RWPE1 (cell line): Measurements from ENCODE around the gene PCDHA10.

Experiments
- CTCF ChIA-PET: fragments of 350-600 bp; sonication (Branson Sonifier 250); formaldehyde crosslinking; extraction: SDS; loops from one replicate; lab custom pipeline; 2021; lab: Yijun Ruan, JAX
- POLR2A ChIA-PET: fragments of 400-600 bp; formaldehyde crosslinking; extraction: SDS; loops from one replicate; lab custom pipeline; 2020; ENCODE audit warnings: antibody characterized with exemption; ENCODE audit not compliant: low non-redundant PET; lab: Yijun Ruan, JAX
- DNase-seq: peaks from one replicate; pipeline ENCODE4 v3.0.0; 2012; ENCODE audit warnings: low spot score
- H3K27ac ChIP-seq: fragments of 450-650 bp; 2 replicates; pipeline ENCODE4 v1.5.1; 2017
- CTCF ChIP-seq: fragments of 450-650 bp; conservative IDR thresholded peaks from 2 replicates; pipeline ENCODE4 v1.5.1; 2017; ENCODE audit warnings: low read depth, mild to moderate bottlenecking

PCDHA10 gene

DNA sequence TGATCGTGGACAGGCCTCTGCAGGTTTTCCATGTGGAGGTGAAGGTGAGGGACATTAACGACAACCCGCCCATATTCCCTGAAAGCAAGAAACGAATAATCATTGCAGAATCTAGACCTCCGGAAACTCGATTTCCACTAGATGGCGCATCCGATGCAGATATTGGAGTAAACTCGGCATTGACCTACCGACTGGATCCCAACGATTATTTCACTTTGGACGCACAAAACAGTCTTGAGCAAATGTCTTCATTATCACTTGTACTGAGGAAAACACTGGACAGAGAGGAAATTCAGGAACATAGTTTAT is 26.8 kb downstream of the PCDHA10 start:
- ChIA-PET CTCF (interaction anchor here (0.6 to 4.0 kb wide), 16 partner anchors 9 to 1054 kb away, joined by 3 to 50 read pairs (median 4); partner anchors contain the start of genes PCDHA11, PCDHA8, PCDHAC1 and PCDHAC2), POLR2A (no interaction called here)
- TF ChIP-seq CTCF: no peak
- no peak overlapping the region for H3K27ac ChIP-seq
- peak; percentile 62 for DNase-seq

DNA sequence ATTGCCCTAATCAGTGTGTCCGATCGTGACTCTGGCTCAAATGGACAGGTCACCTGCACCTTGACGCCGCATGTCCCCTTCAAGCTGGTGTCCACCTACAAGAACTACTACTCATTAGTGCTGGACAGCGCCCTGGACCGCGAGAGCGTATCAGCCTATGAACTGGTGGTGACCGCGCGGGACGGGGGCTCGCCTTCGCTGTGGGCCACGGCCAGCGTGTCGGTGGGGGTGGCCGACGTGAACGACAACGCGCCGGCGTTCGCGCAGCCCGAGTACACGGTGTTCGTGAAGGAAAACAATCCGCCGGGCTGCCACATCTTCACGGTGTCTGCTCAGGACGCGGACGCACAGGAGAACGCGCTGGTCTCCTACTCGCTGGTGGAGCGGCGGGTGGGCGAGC is 27.7 kb downstream of the PCDHA10 start:
- DNase-seq: no peak
- POLR2A ChIA-PET: no interaction called here
- no peak for TF ChIP-seq CTCF
- CTCF ChIA-PET: interaction anchor here (0.5 to 4.0 kb wide), 10 partner anchors 24 to 157 kb away, joined by 3 to 50 read pairs (median 4); partner anchors contain the start of genes PCDHA8 and PCDHAC1
- no peak overlapping the region for H3K27ac ChIP-seq

- H3K27ac ChIP-seq: no peak overlapping the region
- no peak for TF ChIP-seq CTCF
- POLR2A ChIA-PET: no interaction called here
- CTCF ChIA-PET: interaction anchor here (0.5 to 2.5 kb wide), 4 partner anchors 42 to 151 kb away, joined by 3 to 15 read pairs (median 6); partner anchors contain the start of gene PCDHAC1
- DNase-seq: no peak
Observed at GRCh38 chr5:140883927-140884697, 28.4 kb downstream of the PCDHA10 start.

DNA sequence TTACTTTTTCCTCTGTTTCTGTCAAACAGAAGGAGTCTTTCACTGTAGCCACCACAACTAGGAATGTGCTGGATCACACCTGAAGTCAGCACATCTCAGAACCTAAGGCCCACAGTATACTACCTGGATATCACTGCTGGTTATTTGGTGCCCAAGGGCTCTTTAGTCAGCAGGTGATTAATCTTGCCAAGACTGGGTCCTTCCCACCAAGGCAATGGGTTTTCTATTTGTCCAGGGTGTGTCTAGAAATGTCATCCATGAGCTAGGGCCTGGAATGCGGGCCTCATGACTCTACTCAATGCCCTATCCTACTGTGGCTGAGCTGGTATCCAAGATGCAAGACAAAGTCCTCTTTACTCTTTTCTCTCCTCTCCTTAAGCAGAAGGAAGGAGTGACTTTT is 60.6 kb downstream of the PCDHA10 start:
- no peak for TF ChIP-seq CTCF
- CTCF ChIA-PET: interaction anchor here (0.9 to 1.3 kb wide), 2 partner anchors 8 to 11 kb away, joined by 3 to 6 read pairs; no protein-coding TSS in a partner anchor
- no peak overlapping the region for H3K27ac ChIP-seq
- POLR2A ChIA-PET: no interaction called here
- DNase-seq: no peak
